C1 segment of cervical spinal cord (tissue), 14 donors: ENCODE measurements around the gene LRFN5.
"Not testable (repeated sequence)": the region's sequence is repeated elsewhere in the genome, so short reads cannot be mapped to it uniquely, and the experiment has no call there.

Experiments used
- DNase-seq, 14 donors: peaks; one replicate each; lab custom pipeline; 2025; lab: John Stamatoyannopoulos, UW

The LRFN5 gene

DNA sequence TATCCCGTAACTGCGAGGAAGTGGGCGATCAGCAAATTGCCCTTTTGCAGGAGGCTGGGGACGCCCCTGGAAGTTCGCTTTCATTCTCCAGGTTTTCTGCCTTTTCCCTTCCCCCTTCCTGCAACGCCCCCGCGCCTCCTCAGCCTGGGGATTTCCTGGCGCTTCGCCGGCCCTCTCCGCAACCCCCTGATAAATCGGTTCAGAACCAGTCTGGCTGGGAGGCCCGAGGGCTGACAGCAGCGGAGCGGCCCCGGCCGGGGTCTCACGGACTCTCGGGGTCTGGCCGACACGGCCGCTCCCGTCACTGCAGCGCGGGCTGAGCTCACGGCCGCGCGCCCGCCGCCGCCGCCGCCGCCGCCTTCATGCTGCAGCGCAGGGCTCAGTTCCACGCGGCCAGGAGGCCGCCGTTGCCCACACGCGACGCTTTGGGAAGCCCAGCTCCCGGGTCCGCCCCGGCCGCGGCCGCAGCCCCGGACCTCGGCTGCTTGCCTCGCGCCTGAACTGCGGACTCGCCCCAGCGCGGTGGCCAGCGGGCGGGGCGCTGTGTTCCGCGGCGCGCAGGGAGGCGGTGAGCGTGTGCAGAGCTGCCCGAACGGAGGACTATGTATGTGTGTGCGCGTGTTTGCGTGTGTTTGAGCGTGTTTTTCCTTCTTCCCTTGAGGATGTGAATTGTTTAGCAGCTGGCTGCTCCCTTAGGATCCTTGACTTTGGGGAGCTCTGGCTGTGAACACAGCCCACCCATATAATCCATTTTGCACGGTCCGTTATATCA lies at the start of gene LRFN5:
TSS of gene LRFN5 (plus strand) at position 345 of the 772 bp plus-strand sequence.
- DNase-seq = peak in 3 of 14 donors; percentile 12 to 54 (median 32)

DNA sequence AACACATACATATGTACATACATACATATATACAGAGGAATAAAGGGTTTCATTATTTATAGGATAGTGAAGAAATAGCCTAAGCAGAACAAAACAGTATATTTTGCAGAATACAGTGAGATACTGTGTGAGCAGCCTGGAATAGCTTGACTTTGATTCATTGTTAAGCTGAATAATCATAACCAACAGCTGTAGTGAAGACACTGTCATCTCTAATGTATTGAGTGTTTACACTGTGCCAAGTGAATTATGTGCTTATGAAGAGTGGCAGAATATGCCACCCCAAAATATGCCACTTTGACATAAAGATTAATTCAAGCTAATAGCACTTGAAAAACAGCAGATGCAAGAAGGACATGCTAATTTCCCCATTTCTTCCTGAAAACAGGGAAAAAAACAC lies 48.2 kb upstream of the LRFN5 start:
- no peak for DNase-seq

DNA sequence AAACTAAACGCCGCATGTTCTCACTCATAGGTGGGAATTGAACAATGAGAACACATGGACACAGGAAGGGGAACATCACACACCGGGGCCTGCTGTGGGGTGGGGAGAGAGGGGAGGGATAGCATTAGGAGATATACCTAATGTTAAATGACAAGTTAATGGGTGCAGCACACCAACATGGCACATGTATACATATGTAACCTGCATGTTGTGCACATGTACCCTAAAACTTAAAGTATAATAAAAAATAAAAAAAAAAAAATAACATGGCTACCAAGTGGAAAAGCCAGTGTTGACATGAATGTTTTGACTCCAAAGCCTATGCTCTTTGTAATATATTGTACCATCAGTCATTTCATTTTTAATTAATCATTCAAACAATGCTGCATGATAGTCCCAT lies 39.8 kb upstream of the LRFN5 start:
- DNase-seq = not testable (repeated sequence)

DNA sequence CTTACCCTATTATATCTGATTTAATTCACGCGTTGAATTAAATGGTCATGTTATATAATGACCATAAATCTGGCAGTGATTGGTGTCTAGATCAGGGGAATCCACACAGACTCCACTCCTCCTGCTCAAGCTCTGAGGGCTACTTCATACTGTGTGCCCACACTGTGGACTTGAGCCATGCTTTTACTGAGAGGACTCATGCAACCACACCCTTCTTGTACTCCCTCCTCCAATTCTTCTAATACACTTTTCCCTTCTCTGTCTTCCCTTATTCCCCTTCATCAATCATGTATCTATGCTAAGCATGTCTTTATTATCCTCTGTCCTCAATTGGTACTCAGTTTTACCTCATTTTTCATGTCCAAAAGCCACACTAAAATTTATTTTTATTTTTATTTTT lies 37.7 kb upstream of the LRFN5 start:
- no peak for DNase-seq

DNA sequence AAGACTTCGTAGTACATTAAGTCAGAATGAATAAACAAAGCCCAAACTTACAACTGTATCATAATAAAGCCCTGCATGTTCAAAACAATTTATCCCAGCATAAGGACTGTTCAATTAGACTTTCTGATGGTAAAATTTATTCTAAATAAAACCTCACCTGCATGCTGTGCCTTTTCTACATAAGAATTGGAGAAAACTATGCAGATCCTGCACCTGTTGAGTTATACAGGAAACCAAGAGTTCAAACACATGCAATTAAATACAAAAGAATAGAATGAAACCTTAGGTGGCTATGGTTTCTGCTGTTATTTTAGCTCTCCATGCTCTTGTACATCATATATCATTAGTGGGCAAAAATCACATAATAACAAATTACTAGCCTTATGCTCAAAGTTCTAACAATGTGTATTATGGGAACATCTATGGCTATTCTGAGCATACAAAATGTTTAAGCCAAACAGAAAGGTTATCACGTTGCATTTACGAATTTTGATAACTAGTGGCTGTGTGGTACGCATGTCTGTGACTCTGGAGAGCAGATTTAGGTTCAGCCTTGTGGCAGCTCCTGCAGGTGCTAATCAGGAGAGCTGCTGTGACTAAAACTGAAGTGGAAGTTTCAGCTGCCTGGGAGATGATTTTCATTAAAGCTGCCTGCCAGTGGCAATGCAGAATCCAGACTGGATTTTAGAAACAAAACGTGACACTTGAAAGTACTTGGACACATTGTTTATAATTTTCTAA lies 36.1 kb upstream of the LRFN5 start:
- DNase-seq = no peak

DNA sequence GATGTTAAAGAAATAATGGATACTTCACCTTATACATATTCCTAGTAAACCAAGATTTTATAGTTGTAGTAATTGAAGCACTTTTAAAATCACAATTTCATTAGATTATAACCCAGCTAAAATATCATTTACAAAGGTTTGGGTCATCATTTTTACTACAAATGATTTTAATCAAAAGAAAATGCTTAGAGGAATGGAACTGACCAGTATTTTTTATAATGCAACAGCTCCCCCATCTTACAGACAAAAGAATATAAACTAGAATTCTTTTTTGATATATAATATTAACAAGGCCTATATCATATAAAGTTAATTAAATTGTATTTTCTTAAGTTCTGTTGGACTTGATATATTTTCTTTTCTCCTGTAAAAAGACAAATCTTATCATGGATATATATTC lies 20.4 kb upstream of the LRFN5 start:
- no peak for DNase-seq

DNA sequence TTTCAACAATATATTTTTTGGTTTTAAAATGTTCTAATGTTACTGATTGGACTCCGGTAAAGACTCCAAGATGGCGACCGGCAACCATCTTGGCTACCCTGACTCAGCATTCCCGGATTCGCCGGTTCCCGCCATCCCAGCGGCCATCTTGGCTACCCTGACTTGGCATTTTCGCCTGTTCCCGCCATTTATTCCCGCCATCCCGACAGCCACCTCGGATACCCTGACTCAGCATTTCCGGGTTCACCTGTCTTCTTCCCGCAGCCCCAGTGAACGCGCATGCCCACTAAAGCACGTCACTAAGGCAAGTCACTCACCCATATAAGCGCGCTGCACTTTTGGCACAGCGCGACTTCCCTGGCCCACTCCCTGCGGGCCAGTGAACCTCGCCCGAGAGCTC lies 9.0 kb upstream of the LRFN5 start:
- no peak for DNase-seq

DNA sequence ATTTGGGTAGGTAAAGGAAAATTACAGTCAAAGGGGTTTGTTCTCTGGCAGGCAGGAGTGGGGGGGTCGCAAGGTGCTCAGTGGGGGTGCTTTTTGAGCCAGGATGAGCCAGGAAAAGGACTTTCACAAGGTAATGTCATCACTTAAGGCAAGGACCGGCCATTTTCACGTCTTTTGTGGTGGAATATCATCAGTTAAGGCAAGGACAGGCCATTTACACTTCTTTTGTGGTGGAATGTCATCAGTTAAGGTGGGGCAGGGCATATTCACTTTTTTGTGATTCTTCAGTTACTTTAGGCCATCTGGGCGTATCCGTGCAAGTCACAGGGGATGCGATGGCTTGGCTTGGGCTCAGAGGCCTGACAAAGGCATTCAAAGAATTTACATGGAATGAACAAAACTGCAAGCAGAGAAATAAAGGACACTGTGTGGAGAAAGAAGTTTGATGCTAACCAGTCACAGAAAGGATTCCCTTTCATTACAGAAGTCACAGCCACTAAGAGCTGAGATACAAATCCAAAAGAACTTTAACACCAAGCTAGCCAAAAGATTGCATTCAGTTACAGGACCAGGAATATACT lies 6.8 kb upstream of the LRFN5 start:
- not testable (repeated sequence) for DNase-seq

DNA sequence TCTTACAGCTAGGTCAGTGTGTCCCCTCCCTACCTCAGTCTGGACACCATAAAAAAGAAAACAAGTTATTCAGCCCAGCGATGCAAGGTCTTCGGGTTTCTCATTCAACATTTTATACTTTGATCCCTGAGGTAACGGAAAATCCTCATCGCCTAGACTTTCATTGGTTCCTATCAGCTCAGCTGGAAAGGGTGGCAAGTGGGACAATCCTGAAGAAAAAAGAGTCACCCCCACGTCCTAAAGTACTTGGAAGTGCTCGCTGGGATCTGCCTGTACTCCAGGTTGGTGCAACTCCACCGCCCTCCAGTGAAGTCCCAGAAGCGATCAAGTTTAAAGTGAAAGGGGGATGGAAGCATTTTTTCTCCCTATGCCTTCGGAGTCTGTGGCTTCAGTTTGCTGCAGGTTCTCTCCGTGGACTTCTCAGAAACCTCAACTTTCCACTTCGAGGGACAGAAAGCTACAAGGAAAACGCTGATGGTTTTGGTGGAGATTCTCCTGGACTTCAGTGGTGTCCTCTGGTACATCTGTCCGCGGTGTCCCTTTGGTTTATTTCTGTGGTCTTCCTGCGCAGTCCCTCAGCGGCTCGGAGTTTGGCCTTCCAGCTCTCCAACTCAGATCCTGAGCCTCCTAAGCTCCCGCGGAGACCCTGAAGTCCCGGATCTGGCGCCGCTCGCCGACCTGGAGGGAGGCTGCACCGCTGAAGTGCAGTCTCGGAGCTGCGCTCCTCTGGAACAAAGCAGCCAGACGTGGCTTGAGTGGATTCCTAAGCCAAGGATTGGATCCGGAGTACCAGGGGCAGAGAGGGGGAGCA lies 1.8 kb upstream of the LRFN5 start:
- peak in 1 of 14 donors; percentile 25 for DNase-seq

DNA sequence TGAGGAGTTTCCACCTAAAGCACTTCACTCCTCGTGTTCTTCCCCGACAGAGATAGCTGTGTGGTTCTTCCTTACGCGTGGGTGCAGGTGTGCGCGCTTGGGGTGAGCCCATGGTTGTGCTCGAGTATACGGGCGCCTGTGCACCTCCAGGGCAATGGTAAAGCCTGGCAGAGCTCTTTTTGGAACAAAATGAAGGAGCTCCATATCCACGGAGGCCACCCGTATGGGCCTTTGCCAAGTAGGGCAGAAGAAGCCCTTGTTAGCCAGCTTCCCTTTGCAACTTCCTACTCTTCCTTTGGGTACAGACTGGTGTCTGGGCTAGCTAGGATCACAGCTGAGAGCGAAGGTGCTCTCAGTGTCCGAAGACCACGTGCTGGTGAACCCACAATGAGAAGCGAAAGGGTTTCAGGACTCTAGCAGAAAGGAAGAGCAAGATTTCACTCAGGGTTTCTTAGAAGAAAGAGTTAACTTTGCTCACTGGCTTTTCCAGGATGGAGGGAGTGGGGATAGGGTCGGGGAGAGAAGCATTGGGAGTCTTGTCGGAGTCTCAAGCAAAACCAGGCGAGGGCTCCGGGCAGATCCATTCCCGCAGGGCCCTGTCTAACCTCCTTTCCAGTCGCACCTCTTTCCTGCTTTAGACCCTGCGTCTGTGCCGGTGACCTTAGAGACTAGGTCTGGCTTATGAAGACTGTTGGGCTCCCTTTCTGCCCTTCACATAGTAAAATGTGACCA lies 960 bp upstream of the LRFN5 start:
- DNase-seq = peak in 1 of 14 donors; percentile 25

DNA sequence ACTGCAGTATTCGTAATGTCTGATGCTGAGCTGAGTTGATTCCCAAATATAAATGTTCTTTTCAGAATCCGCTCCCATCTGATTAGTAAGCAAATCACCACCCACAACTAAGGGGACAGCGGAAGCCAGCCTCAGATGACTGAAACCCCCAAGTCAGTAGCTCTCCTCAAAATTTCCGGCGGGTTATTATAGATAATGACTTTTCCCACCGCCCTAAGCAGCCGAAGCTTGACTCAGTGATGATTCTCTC lies 469 bp upstream of the LRFN5 start:
- no peak for DNase-seq

DNA sequence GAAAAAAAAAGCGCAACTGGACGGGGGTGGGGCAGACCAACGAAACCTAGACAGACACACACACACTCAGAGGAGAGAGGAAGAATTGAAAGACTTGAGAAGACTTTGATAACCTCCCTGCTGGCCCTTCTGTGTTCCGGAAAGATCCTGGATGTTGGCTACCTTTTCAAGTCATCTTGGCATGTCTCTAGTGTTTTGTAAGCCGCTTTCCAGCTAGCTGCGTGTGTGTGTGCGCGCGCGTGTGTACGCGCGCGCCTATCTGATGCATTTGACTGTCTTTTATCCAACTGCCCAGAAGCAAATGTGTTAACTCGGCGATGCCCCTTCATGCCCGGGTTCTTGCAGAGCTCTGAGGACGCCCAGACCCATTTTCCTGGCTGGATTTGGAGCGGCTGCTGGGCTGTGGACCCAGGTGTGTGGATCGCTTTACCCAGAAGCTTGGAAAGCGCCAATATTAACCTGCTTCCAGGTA lies 664 bp downstream of the LRFN5 start:
- DNase-seq = no peak

DNA sequence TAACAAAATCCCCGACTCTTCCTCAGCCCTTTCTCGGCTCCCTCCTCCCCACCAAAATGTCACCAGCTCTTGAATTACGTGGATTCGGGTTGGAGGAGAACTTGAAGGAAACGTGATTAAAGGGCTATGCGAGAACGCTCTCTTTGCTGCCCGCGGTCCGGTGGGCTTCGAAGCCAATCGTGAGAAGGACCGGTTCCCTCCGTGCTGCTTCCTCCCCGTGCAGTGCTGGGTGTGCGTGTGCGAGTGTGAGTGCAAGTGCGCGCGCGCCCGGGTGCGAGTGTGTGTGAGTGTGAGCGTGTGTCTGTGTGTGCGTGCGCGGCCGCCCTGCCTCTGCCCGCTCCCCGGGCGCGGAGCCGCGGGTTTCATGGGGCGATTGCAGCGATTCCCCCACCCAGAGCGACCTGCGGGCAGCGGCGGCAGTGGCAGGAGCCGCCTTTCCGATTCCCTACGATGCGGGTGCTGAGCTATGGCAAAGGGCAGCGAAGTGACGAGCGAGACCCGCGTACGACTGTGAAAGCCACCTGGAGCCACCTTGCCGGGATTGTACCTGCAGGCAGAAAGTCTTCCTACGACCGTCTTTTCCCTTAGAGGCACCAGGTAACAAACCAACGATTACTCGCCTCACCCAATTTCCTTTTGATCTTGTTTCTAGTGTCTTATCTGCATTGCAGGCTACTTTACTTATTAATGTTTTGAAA lies 1.4 kb downstream of the LRFN5 start:
- DNase-seq = peak in 1 of 14 donors; percentile 31

DNA sequence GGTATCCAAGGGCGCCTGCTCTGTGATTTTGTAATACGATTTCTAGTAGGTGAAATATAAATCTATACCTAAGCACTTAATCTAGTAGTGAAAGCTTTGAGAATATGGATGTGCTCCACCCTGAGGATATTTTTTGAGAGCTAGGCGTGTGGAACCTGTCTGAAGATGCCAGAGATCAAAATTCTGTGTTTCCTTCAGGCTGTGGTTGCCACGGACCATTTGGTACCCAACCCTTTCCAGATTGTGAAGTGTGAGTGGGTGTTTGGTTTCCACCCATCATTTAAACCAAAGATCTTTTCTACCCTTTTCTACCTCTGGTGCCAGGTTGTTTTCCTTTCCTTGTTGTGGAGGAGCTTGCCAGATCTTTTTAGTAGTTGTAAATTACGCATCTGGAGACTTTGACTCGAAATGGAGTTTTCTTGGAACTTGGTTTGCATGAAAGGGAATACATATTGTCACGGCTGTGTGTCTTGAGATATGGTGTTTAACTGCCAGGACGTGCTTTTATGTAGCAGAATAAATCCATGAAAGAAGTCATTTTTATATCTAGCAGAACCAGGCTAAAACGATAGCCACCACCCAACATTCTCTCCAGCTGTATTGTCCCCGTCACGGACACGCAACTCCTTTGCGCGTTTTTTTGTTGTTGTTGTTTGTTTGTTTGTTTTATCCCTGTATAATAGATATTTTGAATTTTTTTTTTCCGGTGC lies 2.2 kb downstream of the LRFN5 start:
- DNase-seq = no peak

DNA sequence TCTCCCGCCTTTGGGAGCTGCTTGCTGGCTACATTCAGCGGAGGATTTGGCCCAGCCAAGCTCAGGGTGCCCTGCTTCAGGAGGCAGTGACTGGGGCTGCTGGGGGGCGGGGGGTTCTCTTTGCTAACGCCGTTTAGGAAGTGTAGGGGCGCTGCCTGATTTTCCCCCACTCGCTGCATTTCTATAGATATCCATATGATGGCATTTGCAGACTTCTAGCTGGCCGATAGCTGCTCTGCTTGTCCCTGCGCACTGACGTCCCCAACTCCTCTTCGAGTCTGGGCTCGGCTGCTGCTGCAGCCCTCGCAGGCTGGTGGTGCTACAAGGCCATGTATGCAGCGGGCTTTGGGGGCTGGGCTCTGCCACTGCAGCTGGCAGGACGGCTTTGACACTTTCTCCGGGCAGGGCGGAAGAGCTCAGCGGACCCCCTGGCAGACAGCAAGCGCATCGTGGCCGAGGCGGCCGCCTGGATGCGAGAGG lies 3.1 kb downstream of the LRFN5 start:
- DNase-seq = peak in 5 of 14 donors; percentile 35 to 63 (median 44)

DNA sequence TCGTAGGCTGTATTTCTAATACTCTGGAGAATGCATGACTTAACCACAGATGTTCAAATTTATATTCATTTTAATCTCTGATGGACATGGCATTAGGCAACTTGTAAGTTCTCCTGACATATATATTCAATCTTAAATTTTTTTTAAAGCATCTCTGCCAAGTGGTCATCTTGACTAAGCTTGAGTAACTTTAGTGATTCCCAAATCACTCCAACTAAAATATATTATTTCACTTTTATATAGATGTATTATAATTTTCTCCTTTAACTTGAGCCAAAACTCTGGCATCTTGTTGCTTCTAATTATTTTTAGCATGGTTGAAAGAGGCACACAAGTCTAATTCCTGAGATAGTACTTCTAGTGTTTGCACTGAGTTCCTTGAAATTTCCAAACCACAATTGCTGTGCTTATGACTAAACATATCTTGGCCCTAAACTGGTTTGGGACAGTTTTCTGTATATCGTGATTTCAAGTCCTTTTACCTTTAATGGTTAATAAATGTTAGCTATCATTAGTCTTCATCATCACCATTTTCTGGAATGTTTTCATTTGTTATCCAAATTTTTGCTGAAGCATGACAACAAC lies 8.4 kb downstream of the LRFN5 start:
- no peak for DNase-seq

DNA sequence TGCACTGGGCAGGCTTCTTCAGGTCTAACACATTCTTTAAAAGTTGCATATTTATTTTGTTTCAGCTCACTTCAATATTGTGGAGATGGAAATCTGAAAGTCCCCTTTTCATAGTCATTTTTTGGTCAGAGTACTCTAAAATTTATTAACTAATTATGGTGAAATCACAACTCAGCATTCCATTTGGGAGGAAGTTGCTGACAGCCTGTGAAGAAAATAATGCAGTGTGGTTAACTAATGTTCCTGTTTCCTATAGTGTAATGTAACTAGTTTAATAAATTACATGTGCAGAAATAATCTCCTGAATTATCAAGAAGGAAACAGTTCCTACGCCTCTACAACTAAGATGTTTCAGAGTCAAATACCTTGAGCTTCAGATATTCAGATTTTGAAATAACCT lies 17.1 kb downstream of the LRFN5 start:
- no peak for DNase-seq

DNA sequence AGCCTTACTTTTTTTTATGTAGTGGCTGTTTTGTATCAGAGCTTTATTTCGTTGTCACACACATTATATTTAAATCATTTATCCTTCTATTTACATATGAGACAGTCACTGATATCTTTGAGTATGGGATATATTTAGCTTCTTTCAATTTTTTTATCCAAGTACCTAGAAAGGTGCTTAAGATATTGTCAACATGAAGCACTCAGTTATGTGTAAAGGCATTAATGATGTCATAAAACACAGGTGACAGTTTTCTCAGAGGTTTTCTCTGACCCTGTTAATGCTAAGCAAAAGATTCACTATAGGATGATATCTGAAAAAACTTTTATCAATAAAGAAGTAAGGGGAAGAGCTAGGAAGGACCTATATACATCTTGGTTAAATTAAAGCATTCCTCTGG lies 23.2 kb downstream of the LRFN5 start:
- DNase-seq = no peak

DNA sequence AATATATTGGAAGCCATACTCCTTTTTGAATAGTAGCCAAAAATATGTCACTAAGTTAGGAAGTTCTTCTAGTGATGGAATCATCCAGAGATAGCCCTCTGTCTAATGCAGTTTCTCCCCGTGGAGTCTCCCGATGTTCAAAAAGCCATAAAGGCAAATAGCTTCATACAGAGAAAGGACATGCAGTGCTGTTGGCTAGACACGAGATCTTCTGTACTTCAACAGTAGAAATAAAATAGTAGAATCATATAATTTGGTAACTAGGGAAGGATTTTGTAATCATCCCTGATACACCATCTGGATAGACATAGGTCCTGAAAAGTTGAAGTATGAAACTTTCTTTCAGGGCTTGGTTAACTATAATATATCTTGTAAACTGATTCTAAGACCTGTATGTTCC lies 27.6 kb downstream of the LRFN5 start:
- DNase-seq = no peak
